GM15510 (cell line): ENCODE measurements around the gene C9orf153.

ENCODE experiments used
- POLR2A ChIP-seq: IDR thresholded peaks from 3 replicates; pipeline ENCODE4 v1.6.1; 2011; ENCODE audit warnings: borderline replicate concordance; ENCODE audit not compliant: insufficient read length; ENCODE audit errors: extremely low read depth

Gene C9orf153

GRCh38 chr9:86259557-86259956, at the start of gene C9orf153:
TSS of gene C9orf153 (minus strand) at chr9:86259657. CDS start at chr9:86229603, 30,054 bp downstream.
- TF ChIP-seq POLR2A, result no peak

GRCh38 chr9:86308687-86309086, 49.2 kb upstream of the C9orf153 start:
- no peak for TF ChIP-seq POLR2A

- no peak for TF ChIP-seq POLR2A
Observed at GRCh38 chr9:86304236-86304730, 44.8 kb upstream of the C9orf153 start.

- no peak for TF ChIP-seq POLR2A
Observed at GRCh38 chr9:86303316-86303975, 44.0 kb upstream of the C9orf153 start.

GRCh38 chr9:86301686-86302085, 42.2 kb upstream of the C9orf153 start:
- TF ChIP-seq POLR2A, result no peak

- no peak for TF ChIP-seq POLR2A
Observed at GRCh38 chr9:86300701-86301100, 41.2 kb upstream of the C9orf153 start.

- TF ChIP-seq POLR2A, result no peak
Observed at GRCh38 chr9:86298873-86299272, 39.4 kb upstream of the C9orf153 start.

- TF ChIP-seq POLR2A, result no peak
Observed at GRCh38 chr9:86288499-86289198, 29.2 kb upstream of the C9orf153 start.

GRCh38 chr9:86287013-86287412, 27.6 kb upstream of the C9orf153 start:
- no peak for TF ChIP-seq POLR2A

- TF ChIP-seq POLR2A, result no peak
Observed at GRCh38 chr9:86286278-86286677, 26.8 kb upstream of the C9orf153 start.

- no peak for TF ChIP-seq POLR2A
Observed at GRCh38 chr9:86285261-86285660, 25.8 kb upstream of the C9orf153 start.

- TF ChIP-seq POLR2A, result no peak
Observed at GRCh38 chr9:86282979-86283535, 23.6 kb upstream of the C9orf153 start.

GRCh38 chr9:86282077-86282978, 22.9 kb upstream of the C9orf153 start, which contains the start of gene ISCA1:
TSS of gene ISCA1 (minus strand) at chr9:86282538. CDS start at chr9:86282458, 80 bp downstream.
- peak; percentile 78 for TF ChIP-seq POLR2A

GRCh38 chr9:86281593-86282076, 22.2 kb upstream of the C9orf153 start:
- TF ChIP-seq POLR2A, result no peak
